Nephron progenitor cell (in vitro differentiated cells): ENCODE data around the gene CRAMP1.

Experiments
- DNase-seq: peaks from one replicate; pipeline ENCODE4 v3.0.0; 2021
- H3K27ac Mint-ChIP-seq: 2 replicates; pipeline ENCODE4 v1.8.0; 2021; ENCODE audit warnings: mild to moderate bottlenecking, moderate library complexity, mixed read lengths
- H3K27me3 Mint-ChIP-seq: 2 replicates; pipeline ENCODE4 v1.8.0; 2021; ENCODE audit warnings: mild to moderate bottlenecking, low read depth, mixed read lengths; ENCODE audit not compliant: poor library complexity
- H3K36me3 Mint-ChIP-seq: 2 replicates; pipeline ENCODE4 v1.8.0; 2021; ENCODE audit warnings: low read depth, mixed read lengths
- H3K4me1 Mint-ChIP-seq: 2 replicates; pipeline ENCODE4 v1.8.0; 2021; ENCODE audit warnings: mixed read lengths
- H3K4me3 Mint-ChIP-seq: 2 replicates; pipeline ENCODE4 v1.8.0; 2021; ENCODE audit warnings: mild to moderate bottlenecking, moderate library complexity, mixed read lengths
- H3K9me3 Mint-ChIP-seq: 2 replicates; pipeline ENCODE4 v1.8.0; 2021; ENCODE audit warnings: mild to moderate bottlenecking, moderate library complexity, mixed read lengths
- TF ChIP-seq, protein P1 (sequence below): fragments of 200-600 bp; sonication (generic); IDR thresholded peaks from 2 replicates; pipeline ENCODE4 v1.5.0; 2021; ENCODE audit warnings: antibody characterized with exemption

Gene CRAMP1

GRCh38 chr16:1612320-1613111, at the start of gene CRAMP1:
Gene CRAMP1 (plus strand): TSS chr16:1612360. CDS start chr16:1614640, 2,280 bp downstream.
- Mint-ChIP-seq H3K27me3 (peaks cover 16% of the 10 kb centered on the region), H3K9me3 (peaks cover 4% of the 10 kb centered on the region), H3K4me3 (peak within 1 kb of the TSS; percentile 93), H3K36me3 (peaks cover 10% of the 10 kb centered on the region), H3K27ac (peak within 1 kb of the TSS; percentile 99), H3K4me1 (peaks cover 47% of the 10 kb centered on the region)
- peak; percentile 47 for DNase-seq
- TF ChIP-seq, protein P1, sequence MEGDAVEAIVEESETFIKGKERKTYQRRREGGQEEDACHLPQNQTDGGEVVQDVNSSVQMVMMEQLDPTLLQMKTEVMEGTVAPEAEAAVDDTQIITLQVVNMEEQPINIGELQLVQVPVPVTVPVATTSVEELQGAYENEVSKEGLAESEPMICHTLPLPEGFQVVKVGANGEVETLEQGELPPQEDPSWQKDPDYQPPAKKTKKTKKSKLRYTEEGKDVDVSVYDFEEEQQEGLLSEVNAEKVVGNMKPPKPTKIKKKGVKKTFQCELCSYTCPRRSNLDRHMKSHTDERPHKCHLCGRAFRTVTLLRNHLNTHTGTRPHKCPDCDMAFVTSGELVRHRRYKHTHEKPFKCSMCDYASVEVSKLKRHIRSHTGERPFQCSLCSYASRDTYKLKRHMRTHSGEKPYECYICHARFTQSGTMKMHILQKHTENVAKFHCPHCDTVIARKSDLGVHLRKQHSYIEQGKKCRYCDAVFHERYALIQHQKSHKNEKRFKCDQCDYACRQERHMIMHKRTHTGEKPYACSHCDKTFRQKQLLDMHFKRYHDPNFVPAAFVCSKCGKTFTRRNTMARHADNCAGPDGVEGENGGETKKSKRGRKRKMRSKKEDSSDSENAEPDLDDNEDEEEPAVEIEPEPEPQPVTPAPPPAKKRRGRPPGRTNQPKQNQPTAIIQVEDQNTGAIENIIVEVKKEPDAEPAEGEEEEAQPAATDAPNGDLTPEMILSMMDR: no peak

DNA sequence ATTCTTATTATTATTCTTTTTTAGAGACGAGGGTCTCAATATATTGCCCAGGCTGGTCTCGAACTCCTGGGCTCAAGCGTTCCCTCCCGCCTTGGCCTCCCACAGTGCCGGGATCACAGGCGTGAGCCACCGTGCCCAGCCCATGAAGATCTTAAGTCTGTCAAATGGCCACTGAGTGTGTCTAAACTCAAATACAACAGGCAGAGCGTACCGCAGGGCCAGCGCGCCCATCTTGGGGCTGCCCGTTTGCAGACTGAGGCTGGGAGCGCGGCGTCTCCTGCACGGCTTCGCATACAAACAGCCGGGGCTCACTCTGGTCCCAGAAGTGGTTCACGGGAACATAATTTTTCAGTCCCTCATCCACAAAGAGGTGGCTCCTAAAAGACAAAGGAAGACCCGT, 48.4 kb upstream of the CRAMP1 start:
- Mint-ChIP-seq H3K4me1 (peaks cover 7% of the 10 kb centered on the region), H3K27ac (no peak overlapping the region)

GRCh38 chr16:1564325-1564724, 47.8 kb upstream of the CRAMP1 start:
- TF ChIP-seq, protein P1: peak; percentile 9
- peak; percentile 29 for DNase-seq
- Mint-ChIP-seq H3K4me3 (no peak overlapping the region), H3K27me3 (peaks cover 3% of the 10 kb centered on the region), H3K9me3 (no peaks in the 10 kb centered on the region), H3K27ac (no peak overlapping the region), H3K4me1 (peaks cover 5% of the 10 kb centered on the region), H3K36me3 (peaks cover 25% of the 10 kb centered on the region)

More for the DNA sequence above, 48.4 kb upstream of the CRAMP1 start:
- H3K4me3 Mint-ChIP-seq: no peak overlapping the region
- DNase-seq: no peak
- TF ChIP-seq, protein P1: no peak
- H3K9me3 Mint-ChIP-seq: no peaks in the 10 kb centered on the region
- peaks cover 3% of the 10 kb centered on the region for H3K27me3 Mint-ChIP-seq
- peaks cover 27% of the 10 kb centered on the region for H3K36me3 Mint-ChIP-seq

DNA sequence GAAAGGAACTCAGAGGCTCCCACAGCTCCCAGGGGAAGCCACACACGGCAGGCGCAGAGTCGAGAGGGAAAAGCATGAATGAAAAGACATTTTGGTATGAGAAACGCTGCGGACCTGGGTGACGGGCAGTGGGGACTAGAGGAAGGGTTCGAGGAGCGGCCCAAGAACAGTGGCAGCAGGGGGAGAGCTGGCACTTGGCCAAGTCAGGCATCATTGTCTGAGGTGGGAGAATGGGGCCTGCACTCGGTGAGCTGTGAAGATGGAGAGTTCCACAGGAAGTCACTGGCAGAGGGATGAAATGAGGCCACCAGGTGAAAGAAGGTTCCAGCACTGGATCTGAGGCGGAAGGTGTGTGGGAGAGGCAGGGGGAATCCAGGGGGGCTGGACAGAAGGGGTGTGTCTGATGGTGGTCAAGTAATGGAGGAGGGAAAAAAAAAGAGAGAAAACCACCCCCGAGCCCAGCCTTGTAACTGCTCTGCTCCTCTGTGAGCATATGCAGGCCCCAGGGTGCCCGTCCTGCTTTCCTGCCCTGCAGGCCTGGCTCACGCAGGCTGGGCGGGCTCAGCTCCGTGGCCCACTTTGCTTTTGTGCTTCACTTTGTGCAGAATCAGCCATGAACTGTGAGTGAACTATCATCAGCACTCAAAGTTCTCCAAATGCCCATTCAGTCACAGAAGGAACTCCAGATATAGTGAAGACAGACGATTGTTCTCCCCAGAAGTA, 46.9 kb upstream of the CRAMP1 start:
- peak overlapping the region; percentile 58 for H3K27ac Mint-ChIP-seq
- no peak overlapping the region for H3K4me3 Mint-ChIP-seq
- DNase-seq: no peak
- H3K36me3 Mint-ChIP-seq: peaks cover 25% of the 10 kb centered on the region
- TF ChIP-seq, protein P1: no peak
- H3K27me3 Mint-ChIP-seq: no peaks in the 10 kb centered on the region
- no peaks in the 10 kb centered on the region for H3K4me1 Mint-ChIP-seq
- H3K9me3 Mint-ChIP-seq: no peaks in the 10 kb centered on the region

GRCh38 chr16:1567988-1568387, 44.2 kb upstream of the CRAMP1 start:
- DNase-seq: no peak
- TF ChIP-seq, protein P1: no peak
- Mint-ChIP-seq H3K4me1 (no peaks in the 10 kb centered on the region), H3K9me3 (no peaks in the 10 kb centered on the region), H3K27ac (no peak overlapping the region), H3K36me3 (peaks cover 22% of the 10 kb centered on the region), H3K4me3 (no peak overlapping the region), H3K27me3 (no peaks in the 10 kb centered on the region)
